ENCODE results near the gene NUB1.
A peak's percentile ranks its signal among the peaks of the same experiment; 100 is the strongest.

NUB1 gene

DNA sequence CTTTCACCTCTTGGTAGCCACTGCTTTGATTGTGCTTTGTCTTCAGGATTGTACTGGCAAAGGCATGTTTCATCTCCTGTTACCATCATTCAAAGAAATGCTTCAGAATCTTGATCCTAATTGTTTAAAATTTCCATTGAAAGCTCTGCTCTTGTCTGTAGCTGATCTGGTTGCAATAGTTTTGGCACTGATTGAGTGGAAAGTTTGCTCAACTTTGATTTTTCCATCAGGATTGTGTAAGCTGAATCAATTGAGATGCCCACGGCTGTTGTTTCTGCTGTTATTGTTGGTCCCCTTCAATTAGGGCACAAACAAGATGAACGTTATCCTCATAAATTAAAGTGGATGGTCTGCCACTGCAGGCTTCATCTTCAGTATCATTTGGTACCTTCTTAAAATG, 14.6 kb upstream of the NUB1 start:
- H3K36me3 Mint-ChIP-seq (ENCODE audit: low read depth) = no peaks in the 10 kb centered on the region
- peaks cover 18% of the 10 kb centered on the region for H3K9me3 Mint-ChIP-seq
- H3K27me3 Mint-ChIP-seq (ENCODE audit: low read depth) = peaks cover 3% of the 10 kb centered on the region
- no peak overlapping the region for H3K27ac Mint-ChIP-seq
- H3K4me1 Mint-ChIP-seq = no peaks in the 10 kb centered on the region
- TF ChIP-seq, protein P1, sequence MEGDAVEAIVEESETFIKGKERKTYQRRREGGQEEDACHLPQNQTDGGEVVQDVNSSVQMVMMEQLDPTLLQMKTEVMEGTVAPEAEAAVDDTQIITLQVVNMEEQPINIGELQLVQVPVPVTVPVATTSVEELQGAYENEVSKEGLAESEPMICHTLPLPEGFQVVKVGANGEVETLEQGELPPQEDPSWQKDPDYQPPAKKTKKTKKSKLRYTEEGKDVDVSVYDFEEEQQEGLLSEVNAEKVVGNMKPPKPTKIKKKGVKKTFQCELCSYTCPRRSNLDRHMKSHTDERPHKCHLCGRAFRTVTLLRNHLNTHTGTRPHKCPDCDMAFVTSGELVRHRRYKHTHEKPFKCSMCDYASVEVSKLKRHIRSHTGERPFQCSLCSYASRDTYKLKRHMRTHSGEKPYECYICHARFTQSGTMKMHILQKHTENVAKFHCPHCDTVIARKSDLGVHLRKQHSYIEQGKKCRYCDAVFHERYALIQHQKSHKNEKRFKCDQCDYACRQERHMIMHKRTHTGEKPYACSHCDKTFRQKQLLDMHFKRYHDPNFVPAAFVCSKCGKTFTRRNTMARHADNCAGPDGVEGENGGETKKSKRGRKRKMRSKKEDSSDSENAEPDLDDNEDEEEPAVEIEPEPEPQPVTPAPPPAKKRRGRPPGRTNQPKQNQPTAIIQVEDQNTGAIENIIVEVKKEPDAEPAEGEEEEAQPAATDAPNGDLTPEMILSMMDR (IDR thresholded peaks at IDR 0.05; ENCODE audit: unreplicated experiment in 3 of 3) = no peak
- H3K4me3 Mint-ChIP-seq = no peak overlapping the region

DNA sequence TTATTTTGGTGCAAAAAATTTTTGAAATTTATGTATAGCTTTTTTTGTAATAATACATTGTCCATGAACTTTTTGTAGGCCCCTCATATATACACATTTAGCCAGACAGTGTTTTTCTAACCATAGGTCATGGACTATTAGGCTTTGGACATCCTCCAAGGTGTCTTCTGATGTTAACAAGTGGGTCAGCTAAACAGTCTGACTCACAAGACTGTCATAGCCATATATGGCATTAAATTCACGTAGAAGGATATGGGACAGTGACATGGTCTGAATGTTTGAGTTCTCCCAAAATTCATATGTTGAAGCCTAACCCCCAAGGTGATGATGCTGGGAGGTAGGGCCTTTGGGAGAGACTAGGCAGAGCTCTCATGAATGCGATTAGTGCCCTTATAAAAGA, 14.0 kb upstream of the NUB1 start:
- H3K27ac Mint-ChIP-seq = peak overlapping the region in 1 of 3 experiments; percentile 41
- no peaks in the 10 kb centered on the region for H3K4me1 Mint-ChIP-seq
- peaks cover 18% of the 10 kb centered on the region for H3K9me3 Mint-ChIP-seq
- H3K27me3 Mint-ChIP-seq (ENCODE audit: low read depth) = peaks cover 3% of the 10 kb centered on the region
- no peaks in the 10 kb centered on the region for H3K36me3 Mint-ChIP-seq (ENCODE audit: low read depth)
- no peak overlapping the region for H3K4me3 Mint-ChIP-seq
- TF ChIP-seq, protein P1 (IDR thresholded peaks at IDR 0.05; ENCODE audit: unreplicated experiment in 3 of 3) = no peak

DNA sequence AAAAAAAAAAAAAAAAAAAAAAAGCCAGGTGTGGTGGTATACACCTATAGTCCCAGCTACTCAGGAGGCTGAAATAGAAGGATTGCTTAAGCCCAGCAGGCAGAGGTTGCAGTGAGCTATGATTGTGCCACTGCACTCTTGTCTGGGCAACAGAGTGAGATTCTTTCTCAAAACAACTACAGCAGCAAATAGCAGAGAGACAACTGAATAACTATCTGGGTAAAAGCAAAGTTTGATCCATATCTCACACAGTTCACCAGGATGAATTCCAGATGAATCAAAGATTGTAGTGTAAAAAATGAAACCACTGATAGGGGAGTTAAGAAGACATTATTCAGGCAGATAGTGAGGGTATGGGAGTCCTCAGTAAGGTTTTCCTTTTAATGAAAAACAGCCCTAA, 11.4 kb upstream of the NUB1 start:
- H3K4me1 Mint-ChIP-seq = no peaks in the 10 kb centered on the region
- H3K9me3 Mint-ChIP-seq = peaks cover 10% of the 10 kb centered on the region
- TF ChIP-seq, protein P1 (IDR thresholded peaks at IDR 0.05; ENCODE audit: unreplicated experiment in 3 of 3) = no peak
- no peak overlapping the region for H3K4me3 Mint-ChIP-seq
- no peaks in the 10 kb centered on the region for H3K27me3 Mint-ChIP-seq (ENCODE audit: low read depth)
- H3K27ac Mint-ChIP-seq = no peak overlapping the region
- H3K36me3 Mint-ChIP-seq (ENCODE audit: low read depth) = no peaks in the 10 kb centered on the region

DNA sequence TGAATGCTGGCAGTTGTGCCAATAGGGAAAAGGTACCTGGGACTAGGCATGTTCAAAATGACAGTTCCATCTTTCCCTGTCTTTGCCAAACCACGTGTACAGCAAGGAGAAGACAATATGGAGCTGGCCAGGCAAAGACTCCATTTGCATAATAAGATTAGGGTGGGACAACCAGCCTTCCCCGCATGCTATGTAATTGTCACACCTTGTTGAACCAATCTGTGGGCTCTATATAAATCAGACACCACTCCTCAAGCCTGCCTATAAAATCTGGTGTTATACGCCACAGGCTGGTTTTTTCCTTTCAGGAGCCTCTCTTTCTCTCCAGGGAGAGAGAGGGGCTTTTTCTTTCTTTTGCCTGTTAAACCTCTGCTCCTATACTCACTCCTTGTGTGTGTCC, 11.0 kb upstream of the NUB1 start:
- Mint-ChIP-seq H3K9me3 (peaks cover 9% of the 10 kb centered on the region), H3K4me1 (no peaks in the 10 kb centered on the region), H3K27ac (no peak overlapping the region), H3K36me3 (ENCODE audit: low read depth) (no peaks in the 10 kb centered on the region), H3K4me3 (no peak overlapping the region), H3K27me3 (ENCODE audit: low read depth) (no peaks in the 10 kb centered on the region)
- TF ChIP-seq, protein P1 (IDR thresholded peaks at IDR 0.05; ENCODE audit: unreplicated experiment in 3 of 3) = no peak

DNA sequence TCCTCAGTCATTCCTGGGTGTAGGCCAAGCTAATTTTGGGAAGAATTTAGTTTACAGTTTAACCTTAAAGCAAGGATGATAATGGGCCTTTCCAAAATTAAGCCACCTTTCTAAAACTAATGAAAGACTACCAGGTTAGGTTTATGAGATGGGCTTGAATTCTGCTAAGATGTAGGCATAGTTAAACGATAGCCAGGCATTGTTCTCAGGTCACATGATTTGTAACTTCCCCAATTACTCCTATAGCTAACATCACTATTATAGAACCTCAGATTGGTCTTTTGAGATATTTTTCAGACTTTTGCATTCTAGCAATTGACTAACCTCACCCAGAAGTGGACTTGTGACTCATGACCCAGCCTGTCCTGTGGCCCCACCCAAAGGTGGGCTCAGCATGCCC, 7.0 kb upstream of the NUB1 start:
- no peak overlapping the region for H3K27ac Mint-ChIP-seq
- TF ChIP-seq, protein P1 (IDR thresholded peaks at IDR 0.05; ENCODE audit: unreplicated experiment in 3 of 3) = no peak
- no peaks in the 10 kb centered on the region for H3K27me3 Mint-ChIP-seq (ENCODE audit: low read depth)
- H3K36me3 Mint-ChIP-seq (ENCODE audit: low read depth) = no peaks in the 10 kb centered on the region
- no peak overlapping the region for H3K4me3 Mint-ChIP-seq
- H3K9me3 Mint-ChIP-seq = peaks cover 3% of the 10 kb centered on the region
- H3K4me1 Mint-ChIP-seq = no peaks in the 10 kb centered on the region

DNA sequence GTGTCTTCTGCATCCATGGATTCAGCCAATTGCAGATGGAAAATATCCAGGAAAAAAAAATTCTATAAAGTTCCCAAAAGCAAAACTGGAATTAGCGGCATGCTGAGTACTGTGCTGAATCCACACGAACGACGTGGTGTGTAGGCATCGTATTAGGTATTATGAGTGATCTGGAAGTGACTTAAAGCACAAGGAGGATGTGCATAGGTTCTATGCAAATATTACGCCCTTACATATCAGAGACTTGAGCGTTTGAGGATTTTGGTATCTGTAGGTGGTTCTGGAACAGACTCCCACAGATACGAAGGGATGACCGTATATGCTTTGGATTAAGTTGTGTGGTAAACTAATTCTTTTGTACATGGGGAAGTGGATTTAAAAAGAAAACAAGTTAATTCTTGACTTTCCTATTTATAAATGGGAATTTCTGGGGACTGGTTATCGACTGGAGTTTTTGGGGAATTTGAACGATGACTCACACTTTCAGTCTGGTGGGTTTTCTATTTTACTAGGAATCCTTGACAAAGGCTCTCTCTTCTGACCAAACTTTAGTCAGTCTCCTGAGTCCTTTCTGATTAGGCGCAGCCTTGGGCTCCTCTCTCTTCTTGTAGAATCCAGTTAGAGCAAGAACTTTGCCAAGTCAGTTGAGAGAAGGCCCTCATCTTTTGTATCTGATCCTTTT, 5.4 kb upstream of the NUB1 start:
- Mint-ChIP-seq H3K4me3 (no peak overlapping the region), H3K4me1 (no peaks in the 10 kb centered on the region), H3K9me3 (peaks cover 6% of the 10 kb centered on the region), H3K27me3 (ENCODE audit: low read depth) (no peaks in the 10 kb centered on the region), H3K27ac (no peak overlapping the region), H3K36me3 (ENCODE audit: low read depth) (no peaks in the 10 kb centered on the region)
- TF ChIP-seq, protein P1 (IDR thresholded peaks at IDR 0.05; ENCODE audit: unreplicated experiment in 3 of 3) = no peak

Data from nephron (organoid).